Neutrophil (primary cell): Measurements from ENCODE around the gene SH3RF3.

ENCODE experiments used
- H3K27ac ChIP-seq: fragments of 200-600 bp; sonication (generic); 2 replicates; pipeline ENCODE4 v1.5.1; 2016; ENCODE audit warnings: mild to moderate bottlenecking, moderate library complexity
- H3K27me3 ChIP-seq: fragments of 200-600 bp; sonication (generic); 2 replicates; pipeline ENCODE4 v1.6.0; 2016; ENCODE audit warnings: mild to moderate bottlenecking
- H3K36me3 ChIP-seq: fragments of 200-600 bp; sonication (generic); 2 replicates; pipeline ENCODE4 v1.5.1; 2017
- H3K4me1 ChIP-seq, 2 experiments: fragments of 200-600 bp in 1 of 2; sonication (generic) in 1 of 2; 1 replicate in 1 of 2; 2 replicates in 1 of 2; pipeline versions ENCODE4 v1.5.1 to v1.6.1; 2013 to 2016; ENCODE audit warnings: low read depth in 1 of 2, low read length in 1 of 2, mild to moderate bottlenecking in 1 of 2, moderate library complexity in 1 of 2; ENCODE audit not compliant: control insufficient read depth in 1 of 2, insufficient read depth in 1 of 2
- H3K4me3 ChIP-seq, 2 experiments: fragments of 200-600 bp in 1 of 2; sonication (generic) in 1 of 2; 1 replicate in 1 of 2; 2 replicates in 1 of 2; pipeline ENCODE4 v1.5.1; 2013 to 2016; ENCODE audit warnings: low read depth in 1 of 2, low read length in 1 of 2, mild to moderate bottlenecking in 1 of 2, moderate library complexity in 1 of 2
- H3K9me3 ChIP-seq: fragments of 200-600 bp; sonication (generic); 2 replicates; pipeline ENCODE4 v1.5.1; 2016
- CTCF ChIP-seq: fragments of 200-600 bp; sonication (generic); IDR thresholded peaks from 2 replicates; pipeline ENCODE4 v1.5.1; 2016; ENCODE audit warnings: antibody characterized with exemption

SH3RF3 gene

GRCh38 chr2:109473616-109474318, 344.8 kb downstream of the SH3RF3 start:
- H3K4me1 ChIP-seq, result no peaks in the 10 kb centered on the region
- no peak overlapping the region for H3K27ac ChIP-seq
- H3K27me3 ChIP-seq, result no peaks in the 10 kb centered on the region
- no peak overlapping the region for H3K4me3 ChIP-seq
- H3K36me3 ChIP-seq, result no peaks in the 10 kb centered on the region
- no peak for TF ChIP-seq CTCF
- no peaks in the 10 kb centered on the region for H3K9me3 ChIP-seq

- H3K27ac ChIP-seq, result no peak overlapping the region
- no peaks in the 10 kb centered on the region for H3K27me3 ChIP-seq
- no peaks in the 10 kb centered on the region for H3K36me3 ChIP-seq
- no peak overlapping the region for H3K4me3 ChIP-seq
- no peak for TF ChIP-seq CTCF
- H3K9me3 ChIP-seq, result no peaks in the 10 kb centered on the region
- H3K4me1 ChIP-seq, result no peaks in the 10 kb centered on the region
These were observed 345.4 kb downstream of the SH3RF3 start for GRCh38 chr2:109474319-109474825.

GRCh38 chr2:109475531-109476210, 346.7 kb downstream of the SH3RF3 start:
- Histone ChIP-seq H3K27ac (no peak overlapping the region), H3K4me3 (no peak overlapping the region), H3K36me3 (no peaks in the 10 kb centered on the region), H3K9me3 (no peaks in the 10 kb centered on the region), H3K27me3 (no peaks in the 10 kb centered on the region), H3K4me1 (no peaks in the 10 kb centered on the region)
- TF ChIP-seq CTCF, result no peak

GRCh38 chr2:109476641-109477441, 347.8 kb downstream of the SH3RF3 start:
- Histone ChIP-seq H3K4me1 (no peaks in the 10 kb centered on the region), H3K9me3 (no peaks in the 10 kb centered on the region), H3K36me3 (no peaks in the 10 kb centered on the region), H3K4me3 (no peak overlapping the region), H3K27me3 (peaks cover 8% of the 10 kb centered on the region), H3K27ac (no peak overlapping the region)
- no peak for TF ChIP-seq CTCF

GRCh38 chr2:109478906-109479493, 350.0 kb downstream of the SH3RF3 start:
- Histone ChIP-seq H3K4me1 (no peaks in the 10 kb centered on the region), H3K27me3 (peaks cover 28% of the 10 kb centered on the region), H3K4me3 (no peak overlapping the region), H3K36me3 (no peaks in the 10 kb centered on the region), H3K9me3 (no peaks in the 10 kb centered on the region), H3K27ac (no peak overlapping the region)
- TF ChIP-seq CTCF, result no peak
